ENCODE results near the gene LBH.

GRCh38 chr2:30257266-30258214 is 26.2 kb downstream of the LBH start:
- TF ChIP-seq, protein P1, sequence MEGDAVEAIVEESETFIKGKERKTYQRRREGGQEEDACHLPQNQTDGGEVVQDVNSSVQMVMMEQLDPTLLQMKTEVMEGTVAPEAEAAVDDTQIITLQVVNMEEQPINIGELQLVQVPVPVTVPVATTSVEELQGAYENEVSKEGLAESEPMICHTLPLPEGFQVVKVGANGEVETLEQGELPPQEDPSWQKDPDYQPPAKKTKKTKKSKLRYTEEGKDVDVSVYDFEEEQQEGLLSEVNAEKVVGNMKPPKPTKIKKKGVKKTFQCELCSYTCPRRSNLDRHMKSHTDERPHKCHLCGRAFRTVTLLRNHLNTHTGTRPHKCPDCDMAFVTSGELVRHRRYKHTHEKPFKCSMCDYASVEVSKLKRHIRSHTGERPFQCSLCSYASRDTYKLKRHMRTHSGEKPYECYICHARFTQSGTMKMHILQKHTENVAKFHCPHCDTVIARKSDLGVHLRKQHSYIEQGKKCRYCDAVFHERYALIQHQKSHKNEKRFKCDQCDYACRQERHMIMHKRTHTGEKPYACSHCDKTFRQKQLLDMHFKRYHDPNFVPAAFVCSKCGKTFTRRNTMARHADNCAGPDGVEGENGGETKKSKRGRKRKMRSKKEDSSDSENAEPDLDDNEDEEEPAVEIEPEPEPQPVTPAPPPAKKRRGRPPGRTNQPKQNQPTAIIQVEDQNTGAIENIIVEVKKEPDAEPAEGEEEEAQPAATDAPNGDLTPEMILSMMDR (optimal IDR thresholded peaks at IDR 0.05 in 1 of 3, IDR thresholded peaks at IDR 0.05 in 1 of 3, conservative IDR thresholded peaks at IDR 0.05 in 1 of 3; ENCODE audit: extremely low read depth in 1 of 3, insufficient read depth in 2 of 3, low read length in 3 of 3) = no peak
- no peak for TF ChIP-seq EZH2 (IDR thresholded peaks at IDR 0.05; ENCODE audit: low read length)
